GM18868 (cell line): ENCODE results near the gene CLCNKB.
"Not testable (repeated sequence)": the region's sequence is repeated elsewhere in the genome, so short reads cannot be mapped to it uniquely, and the experiment has no call there.

Experiments used
- ATAC-seq: cut with Tn5 transposase; IDR thresholded peaks from one replicate; pipeline ENCODE4 v1.9.1; 2021; ENCODE audit warnings: mild to moderate bottlenecking, moderate library complexity; ENCODE audit not compliant: unreplicated experiment

Gene CLCNKB

GRCh38 chr1:16055613-16056520 is 12.3 kb downstream of the CLCNKB start:
- peak; percentile 51 for ATAC-seq

DNA sequence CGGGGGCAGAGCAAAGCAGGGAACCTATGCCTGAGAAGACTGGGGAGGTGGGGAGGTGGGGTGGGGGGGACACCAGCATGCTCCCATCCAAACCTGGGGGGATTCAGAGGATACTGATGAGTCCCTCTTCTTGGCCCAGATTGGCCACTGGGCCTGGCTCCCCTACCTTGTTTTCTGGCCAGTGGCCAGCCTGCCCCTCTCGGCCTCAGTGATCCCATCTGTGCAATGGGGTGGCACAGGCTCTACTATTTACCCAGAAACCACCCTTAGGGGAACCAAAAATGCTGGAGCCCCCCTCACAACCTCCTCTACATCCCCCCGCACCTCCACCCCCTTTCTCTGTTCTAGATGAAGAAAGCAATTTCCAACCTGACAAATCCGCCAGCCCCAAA is 12.9 kb downstream of the CLCNKB start:
- not testable (repeated sequence) for ATAC-seq

DNA sequence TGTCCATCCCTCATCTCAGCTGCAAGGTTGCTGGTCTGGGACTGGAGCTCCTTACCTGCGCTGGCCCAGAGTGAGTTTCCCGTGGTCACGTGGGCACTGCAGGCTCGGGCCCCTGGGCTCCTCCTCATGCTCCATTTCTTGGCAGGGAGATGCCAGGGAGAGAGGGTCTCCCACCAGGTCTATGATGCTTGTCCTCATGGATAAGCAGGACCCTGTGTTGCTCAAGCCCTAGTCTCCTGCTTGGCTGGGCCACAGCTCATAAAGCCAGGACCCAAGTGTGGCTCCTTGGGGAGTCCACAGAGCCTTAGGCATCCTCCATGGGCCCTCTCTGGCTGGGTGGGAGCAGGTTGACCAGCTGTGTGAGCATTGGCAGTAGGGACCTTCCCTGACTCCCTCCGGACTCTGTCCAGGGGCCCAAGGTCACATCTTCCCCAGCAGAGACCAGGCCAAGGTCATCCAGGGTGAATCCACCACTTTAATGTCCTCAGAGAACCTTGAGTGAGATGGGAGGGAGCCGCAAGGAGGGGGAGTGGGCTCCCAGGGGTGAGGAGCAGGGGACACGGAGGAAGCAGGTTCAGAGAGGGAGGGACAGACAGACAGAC is 13.8 kb downstream of the CLCNKB start:
- ATAC-seq = not testable (repeated sequence)

DNA sequence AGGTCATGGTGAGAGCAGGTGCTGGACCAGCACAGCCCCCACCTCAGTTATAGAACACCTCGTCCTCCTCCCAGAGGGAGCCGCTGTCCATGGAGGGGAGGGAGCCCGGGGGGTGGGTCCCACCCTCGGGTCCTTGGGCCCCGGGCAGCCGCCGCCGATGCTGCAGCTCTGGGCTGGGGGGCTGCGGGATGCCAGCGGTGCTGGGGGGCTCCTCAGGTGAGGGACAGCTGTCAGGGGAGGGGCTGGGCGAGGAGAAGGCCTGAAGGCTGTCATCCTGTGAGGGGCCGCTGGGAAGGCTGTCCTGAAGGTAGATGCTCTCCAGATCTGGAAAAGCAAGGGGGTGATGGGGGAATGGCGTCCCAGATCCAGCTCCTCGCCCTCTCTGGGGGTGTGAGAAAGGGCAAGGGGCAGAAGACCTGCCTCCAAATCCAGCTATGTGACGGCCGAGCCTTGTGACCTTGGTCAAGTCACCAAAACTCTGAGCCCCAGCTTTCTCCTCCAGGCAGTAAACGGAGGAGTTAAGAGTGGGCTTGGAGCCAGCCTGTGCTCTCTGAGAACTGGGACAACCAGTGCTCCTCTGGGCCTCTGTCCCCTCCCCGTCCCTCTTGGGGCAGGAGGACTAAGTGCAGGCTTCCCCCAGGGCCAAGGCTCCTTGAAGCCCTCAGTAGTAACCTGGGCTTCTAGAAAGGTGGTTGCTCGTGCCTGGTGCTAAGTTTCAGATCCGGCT is 15.0 kb downstream of the CLCNKB start:
- ATAC-seq = not testable (repeated sequence)

GRCh38 chr1:16061266-16061665 is 17.7 kb downstream of the CLCNKB start:
- ATAC-seq = no peak

GRCh38 chr1:16061989-16062686 is 18.6 kb downstream of the CLCNKB start:
- ATAC-seq = not testable (repeated sequence)

- ATAC-seq = not testable (repeated sequence)
Measured at GRCh38 chr1:16062687-16063075, 19.1 kb downstream of the CLCNKB start.

DNA sequence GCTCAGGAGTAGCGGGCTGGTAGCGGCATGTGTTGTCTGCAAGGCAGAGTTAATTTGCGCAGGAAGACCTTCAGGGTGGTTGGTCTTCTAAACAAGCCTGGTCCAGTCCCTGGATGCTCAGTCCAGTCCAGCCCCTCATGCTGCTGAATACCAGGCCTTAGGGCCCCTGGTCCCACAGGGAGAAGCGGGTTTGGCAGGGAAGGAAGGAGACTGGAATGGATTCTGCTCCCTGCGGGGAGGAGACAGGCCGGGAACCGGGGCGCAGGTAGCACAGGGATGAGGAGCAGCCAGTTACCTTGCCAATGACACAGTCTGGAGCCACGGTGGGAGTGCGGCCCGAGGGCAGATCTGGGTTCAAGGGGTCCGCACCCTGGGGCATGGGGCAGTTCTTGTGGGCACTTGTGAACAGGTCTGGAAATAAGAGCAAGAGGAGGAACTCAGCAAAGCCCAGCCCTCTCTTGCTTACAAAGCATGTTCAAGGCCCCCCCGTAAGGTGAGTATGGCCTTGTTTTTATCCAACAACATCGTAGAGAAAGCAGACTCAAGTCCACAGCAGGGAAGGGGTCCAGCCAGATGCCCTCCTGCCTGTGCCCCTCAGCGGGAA is 19.7 kb downstream of the CLCNKB start:
- no peak for ATAC-seq

DNA sequence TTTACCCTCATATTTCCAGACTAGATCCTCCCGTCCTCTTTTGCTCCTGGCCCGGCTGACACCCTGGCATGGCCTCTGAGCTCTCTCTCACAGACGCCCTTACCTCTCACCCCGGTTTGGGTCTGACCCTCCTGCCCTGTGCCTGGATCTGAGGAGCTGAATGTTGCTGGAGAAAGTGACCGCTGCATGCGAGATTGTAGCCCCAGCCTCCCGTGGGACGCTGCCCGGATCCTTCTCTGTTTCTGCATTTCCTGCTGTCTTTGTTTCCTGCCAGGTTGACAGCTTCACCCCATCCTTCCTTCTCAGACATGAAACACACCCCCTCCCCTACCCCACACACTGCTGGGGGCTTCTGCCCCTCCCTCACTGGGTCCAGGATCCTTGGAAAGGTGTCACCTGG is 20.3 kb downstream of the CLCNKB start:
- ATAC-seq = no peak

DNA sequence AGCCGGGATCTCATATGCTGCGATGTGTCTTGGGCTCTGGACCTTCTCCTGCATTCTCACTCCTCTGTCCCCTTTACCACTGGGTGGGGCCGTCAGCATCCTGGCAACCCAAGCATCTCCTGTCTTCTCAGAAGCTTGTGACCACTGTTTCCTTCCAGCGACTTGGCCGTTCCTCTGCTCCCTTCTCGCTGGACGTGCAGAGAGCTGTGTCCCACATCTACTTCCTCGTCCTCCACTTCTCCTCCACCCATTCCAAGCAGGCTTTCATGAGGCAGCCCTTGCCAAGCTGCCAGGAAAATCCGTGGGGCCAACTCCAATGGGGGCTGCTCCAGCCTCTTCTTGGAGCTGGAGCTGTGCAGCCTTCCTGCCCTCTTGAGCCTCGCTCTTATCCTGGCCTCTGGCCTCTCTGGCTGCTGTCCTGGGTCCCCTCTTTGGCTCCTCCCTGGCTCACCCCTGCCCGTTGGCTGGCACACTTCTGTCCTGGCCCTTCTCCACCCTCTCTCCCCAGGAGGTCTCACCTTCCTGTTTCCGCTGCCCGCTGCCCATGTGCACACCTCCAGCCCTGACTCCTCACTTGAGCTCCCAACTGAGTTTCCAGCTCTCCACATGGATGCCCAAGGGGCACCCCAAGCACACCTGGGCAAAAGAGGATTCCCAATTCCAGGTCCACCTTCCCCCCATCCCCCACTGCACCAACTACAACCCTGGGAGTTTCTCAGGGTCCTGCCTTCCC is 21.1 kb downstream of the CLCNKB start:
- ATAC-seq = no peak

DNA sequence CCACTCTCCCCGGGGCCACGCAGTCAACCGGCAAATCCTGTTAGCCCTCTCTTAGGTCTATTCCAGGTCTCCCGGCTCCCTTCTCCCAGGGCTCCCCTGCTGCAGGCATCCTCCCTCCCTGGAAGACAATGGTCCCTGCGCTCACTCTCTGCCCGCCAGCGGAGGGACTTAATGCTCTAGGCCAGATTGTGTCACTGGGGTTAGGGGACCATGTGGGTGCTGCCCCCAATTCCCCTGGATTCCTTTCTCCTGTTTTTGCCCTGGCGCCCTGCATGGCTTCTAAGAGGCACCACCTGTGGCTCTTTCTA is 21.6 kb downstream of the CLCNKB start:
- no peak for ATAC-seq

DNA sequence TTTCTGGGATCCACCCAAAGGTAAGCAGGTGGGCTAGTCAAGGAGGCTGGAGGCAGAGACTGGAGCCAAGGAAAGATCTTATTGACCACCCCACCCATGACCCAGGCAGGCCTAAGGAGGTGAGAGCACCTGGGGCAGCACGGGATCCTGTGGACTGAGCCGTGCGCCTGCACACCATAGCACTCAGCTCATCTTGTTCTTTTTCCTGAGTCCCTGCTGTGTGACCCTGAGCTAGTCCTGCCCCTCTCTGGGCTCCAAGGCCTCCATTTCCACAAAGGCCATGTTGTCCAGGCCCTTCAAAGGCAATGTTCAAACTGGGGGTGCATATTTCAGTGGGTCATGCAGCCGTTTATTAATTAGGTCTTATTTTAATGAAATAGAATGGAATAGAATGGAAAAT is 22.7 kb downstream of the CLCNKB start:
- no peak for ATAC-seq

GRCh38 chr1:16067127-16067768 is 23.7 kb downstream of the CLCNKB start:
- ATAC-seq = no peak

DNA sequence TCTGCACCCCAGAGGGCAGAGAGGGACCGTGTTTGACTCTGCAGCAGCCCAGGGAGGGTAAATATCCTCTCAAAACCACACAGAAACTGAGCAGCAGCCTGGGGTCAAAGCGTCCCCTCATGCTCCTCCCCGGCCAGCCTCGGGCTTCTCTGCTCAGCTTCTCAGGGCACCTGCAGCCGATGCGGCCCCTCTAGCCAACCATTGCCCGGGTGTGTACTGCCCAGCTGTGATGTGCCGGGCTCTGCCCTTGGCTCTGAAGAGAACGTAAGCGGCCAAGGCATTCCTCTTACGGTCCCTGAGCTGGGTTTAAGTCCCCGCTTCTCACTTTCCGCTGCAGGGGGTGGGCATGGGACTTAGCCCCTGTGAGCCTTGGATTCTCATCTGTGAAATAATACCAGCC is 24.4 kb downstream of the CLCNKB start:
- no peak for ATAC-seq

- ATAC-seq = no peak
Measured at GRCh38 chr1:16068356-16069270, 25.0 kb downstream of the CLCNKB start.

GRCh38 chr1:16070640-16071355 is 27.2 kb downstream of the CLCNKB start:
- ATAC-seq = no peak

DNA sequence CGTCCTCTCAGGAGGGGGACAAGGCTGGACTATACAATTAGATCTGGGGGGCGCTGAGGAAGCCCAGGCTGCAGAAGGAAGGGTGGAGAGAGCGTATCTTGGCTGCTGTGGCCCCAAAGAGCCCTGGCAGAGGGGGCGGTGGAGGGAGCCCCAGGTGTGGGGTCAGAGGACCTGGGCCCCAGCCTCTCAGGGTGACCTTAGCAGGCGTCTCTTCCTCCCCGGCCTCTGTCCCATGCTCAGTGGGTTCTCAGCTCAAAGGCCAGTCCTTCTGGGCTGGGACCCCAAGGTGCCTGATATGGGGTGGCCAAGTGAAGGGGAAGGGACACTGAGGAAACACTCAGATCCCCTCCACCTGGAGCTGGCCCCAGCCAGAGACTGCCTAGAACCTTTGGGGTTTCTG is 28.0 kb downstream of the CLCNKB start:
- ATAC-seq = no peak

DNA sequence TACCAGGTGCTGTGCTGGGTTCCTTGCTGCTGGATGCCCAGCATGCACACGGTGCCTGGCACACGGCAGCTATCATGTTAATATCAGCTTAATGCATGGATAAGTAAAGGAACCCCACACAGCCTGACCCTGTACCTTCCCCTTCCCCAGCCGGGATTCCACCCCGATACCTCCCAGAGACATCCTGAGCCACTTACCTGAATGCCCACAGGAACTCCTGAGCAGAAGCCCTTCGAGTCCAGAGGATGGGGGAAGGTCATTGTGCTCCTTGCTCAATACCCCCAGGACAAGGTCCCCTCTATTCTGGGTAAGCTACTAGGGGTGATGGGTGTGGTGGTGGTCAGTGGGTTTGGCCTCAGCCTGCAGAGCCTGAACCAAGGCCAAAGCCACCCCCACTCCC is 28.5 kb downstream of the CLCNKB start:
- ATAC-seq = no peak
